Measurements from ENCODE around the gene PAOX. TPM values are rescaled to one million over a fixed set of nuclear protein-coding genes. Genes with fewer than 3 reads are reported as not detected.

Gene PAOX
- total and polyA plus RNA-seq, 4 donors: 4.4 to 7.0 (median 6.6) TPM

- peaks cover 0 to 54% (median 19%) of the 10 kb centered on the region in 3 donors for H3K27me3 ChIP-seq (ENCODE audit: control insufficient read depth in 3 of 3, insufficient read depth in 3 of 3, low read length in 2 of 3)
Measured at GRCh38 chr10:133339708-133340380, 39.2 kb upstream of the PAOX start.

GRCh38 chr10:133341983-133342382 is 37.1 kb upstream of the PAOX start:
- Histone ChIP-seq H3K4me1 (ENCODE audit: control insufficient read depth in 5 of 5, insufficient read depth in 5 of 5, low read length in 5 of 5) (peaks cover 0 to 5% (median 0%) of the 10 kb centered on the region in 5 donors), H3K4me3 (no peak overlapping the region), H3K36me3 (ENCODE audit: control insufficient read depth in 4 of 4, insufficient read depth in 4 of 4, low read length in 4 of 4) (no peaks in the 10 kb centered on the region), H3K27ac (ENCODE audit: low read depth in 1 of 2, low read length in 1 of 2) (no peak overlapping the region), H3K9ac (ENCODE audit: insufficient read depth in 1 of 2, low read length in 2 of 2) (no peak overlapping the region), H3K27me3 (ENCODE audit: control insufficient read depth in 3 of 3, insufficient read depth in 3 of 3, low read length in 2 of 3) (peaks cover 0 to 38% (median 17%) of the 10 kb centered on the region in 3 donors), H3K9me3 (ENCODE audit: control insufficient read depth in 4 of 4, insufficient read depth in 3 of 4, low read length in 3 of 4) (peaks cover 0 to 16% (median 0%) of the 10 kb centered on the region in 4 donors)
- DNase-seq: no peak
- ATAC-seq (ENCODE audit: insufficient read depth, low FRiP score): no peak
- no peak for TF ChIP-seq CTCF (IDR thresholded peaks at IDR 0.05; ENCODE audit: control extremely low read depth, extremely low read depth)
- 88 to 91% methylated on average over 4 of the region's 4 CpGs for WGBS, 2 donors

More at GRCh38 chr10:133339708-133340380, 39.2 kb upstream of the PAOX start:
- no peak for DNase-seq
- Histone ChIP-seq H3K27ac (ENCODE audit: low read depth in 1 of 2, low read length in 1 of 2) (no peak overlapping the region), H3K9me3 (ENCODE audit: control insufficient read depth in 4 of 4, insufficient read depth in 3 of 4, low read length in 3 of 4) (peaks cover 0 to 18% (median 0%) of the 10 kb centered on the region in 4 donors), H3K4me3 (no peak overlapping the region), H3K9ac (ENCODE audit: insufficient read depth in 1 of 2, low read length in 2 of 2) (no peak overlapping the region), H3K36me3 (ENCODE audit: control insufficient read depth in 4 of 4, insufficient read depth in 4 of 4, low read length in 4 of 4) (no peaks in the 10 kb centered on the region), H3K4me1 (ENCODE audit: control insufficient read depth in 5 of 5, insufficient read depth in 5 of 5, low read length in 5 of 5) (peaks cover 0 to 18% (median 4%) of the 10 kb centered on the region in 5 donors)
- no peak for TF ChIP-seq CTCF (IDR thresholded peaks at IDR 0.05; ENCODE audit: control extremely low read depth, extremely low read depth)
- ATAC-seq (ENCODE audit: insufficient read depth, low FRiP score): no peak
- WGBS, 2 donors: 92 to 93% methylated on average over 13 of the region's 13 CpGs

DNA sequence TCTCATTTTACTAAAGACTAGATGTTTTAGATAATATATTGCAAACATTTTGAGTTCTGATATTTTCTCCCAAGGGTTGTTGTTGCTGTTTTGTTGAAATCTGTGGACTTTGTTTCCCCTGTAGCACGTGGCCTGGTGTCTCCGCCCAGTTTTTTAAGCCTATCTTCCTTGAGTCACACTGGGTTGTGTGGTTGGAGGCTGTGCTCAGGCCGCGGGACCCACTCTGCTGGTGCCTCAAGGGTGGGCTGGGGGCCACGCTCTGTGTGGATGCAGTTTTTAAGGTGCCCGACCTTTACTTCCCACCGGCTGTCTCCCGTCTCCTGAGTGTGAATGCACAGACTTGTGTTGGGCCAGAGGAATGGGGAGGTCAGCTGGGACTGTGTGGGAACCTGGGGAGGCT is 36.1 kb upstream of the PAOX start:
- H3K36me3 ChIP-seq (ENCODE audit: control insufficient read depth in 4 of 4, insufficient read depth in 4 of 4, low read length in 4 of 4): no peaks in the 10 kb centered on the region
- no peak for TF ChIP-seq CTCF (IDR thresholded peaks at IDR 0.05; ENCODE audit: control extremely low read depth, extremely low read depth)
- H3K4me1 ChIP-seq (ENCODE audit: control insufficient read depth in 5 of 5, insufficient read depth in 5 of 5, low read length in 5 of 5): no peaks in the 10 kb centered on the region
- ATAC-seq (ENCODE audit: insufficient read depth, low FRiP score): no peak
- H3K4me3 ChIP-seq: no peak overlapping the region
- H3K27me3 ChIP-seq (ENCODE audit: control insufficient read depth in 3 of 3, insufficient read depth in 3 of 3, low read length in 2 of 3): peaks cover 0 to 29% (median 8%) of the 10 kb centered on the region in 3 donors
- H3K27ac ChIP-seq (ENCODE audit: low read depth in 1 of 2, low read length in 1 of 2): no peak overlapping the region
- 72 to 82% methylated on average over 8 of the region's 8 CpGs for WGBS, 2 donors
- H3K9me3 ChIP-seq (ENCODE audit: control insufficient read depth in 4 of 4, insufficient read depth in 3 of 4, low read length in 3 of 4): peaks cover 0 to 12% (median 0%) of the 10 kb centered on the region in 4 donors
- H3K9ac ChIP-seq (ENCODE audit: insufficient read depth in 1 of 2, low read length in 2 of 2): no peak overlapping the region
- DNase-seq: no peak

Data from lung (tissue), 12 donors.